Right atrium auricular region (tissue), 2 donors: ENCODE measurements around the gene CSN2. TPM values are rescaled to one million over a fixed set of nuclear protein-coding genes. Genes with fewer than 3 reads are reported as not detected.

Source experiments
- DNase-seq: peaks from one replicate; pipeline ENCODE4 v3.0.0-alpha.2; 2019; ENCODE audit warnings: low spot score
- H3K27ac ChIP-seq, 2 donors: fragments of 200-600 bp; sonication (generic); 1 replicate in 1 of 2; 2 replicates in 1 of 2; pipeline ENCODE4 v1.5.1; 2016 to 2019
- H3K27me3 ChIP-seq, 2 donors: fragments of 200-600 bp; sonication (generic); one replicate each; pipeline versions ENCODE4 v1.5.1 to v1.6.0; 2017 to 2019
- H3K36me3 ChIP-seq: fragments of 200-600 bp; sonication (generic); one replicate; pipeline ENCODE4 v1.5.1; 2016
- H3K4me1 ChIP-seq, 2 donors: fragments of 200-600 bp; sonication (generic); one replicate each; pipeline versions ENCODE4 v1.5.1 to v1.6.0; 2017 to 2019
- H3K4me3 ChIP-seq, 2 donors: fragments of 200-600 bp; sonication (generic); 1 replicate in 1 of 2; 2 replicates in 1 of 2; pipeline ENCODE4 v1.5.1; 2017 to 2019; ENCODE audit warnings: mild to moderate bottlenecking in 1 of 2, moderate library complexity in 1 of 2
- H3K9me3 ChIP-seq, 2 donors: fragments of 200-600 bp; sonication (generic); one replicate each; pipeline ENCODE4 v1.5.1; 2019
- CTCF ChIP-seq, 2 donors: fragments of 200-600 bp; sonication (generic); IDR thresholded peaks; one replicate each; pipeline ENCODE4 v1.5.1; 2019; ENCODE audit warnings: antibody characterized with exemption in 2 of 2
- total RNA-seq, 2 donors: library from RNA; depleted of rRNA; stranded (reverse); fragments of >200 nt; gene quantifications; one replicate each; pipeline ENCODE4 v1.1.0, GENCODE V29; 2016

Gene CSN2
- total RNA-seq, 2 donors from 2014 or later = not detected

GRCh38 chr4:69920874-69921273, 44.7 kb downstream of the CSN2 start:
- H3K27ac ChIP-seq = no peak overlapping the region
- no peak for DNase-seq
- no peak for TF ChIP-seq CTCF (IDR thresholded peaks at IDR 0.05)
- H3K9me3 ChIP-seq = peaks cover 0 to 3% of the 10 kb centered on the region in 2 donors
- no peaks in the 10 kb centered on the region for H3K27me3 ChIP-seq
- H3K36me3 ChIP-seq = no peaks in the 10 kb centered on the region
- no peaks in the 10 kb centered on the region for H3K4me1 ChIP-seq
- H3K4me3 ChIP-seq = no peak overlapping the region

DNA sequence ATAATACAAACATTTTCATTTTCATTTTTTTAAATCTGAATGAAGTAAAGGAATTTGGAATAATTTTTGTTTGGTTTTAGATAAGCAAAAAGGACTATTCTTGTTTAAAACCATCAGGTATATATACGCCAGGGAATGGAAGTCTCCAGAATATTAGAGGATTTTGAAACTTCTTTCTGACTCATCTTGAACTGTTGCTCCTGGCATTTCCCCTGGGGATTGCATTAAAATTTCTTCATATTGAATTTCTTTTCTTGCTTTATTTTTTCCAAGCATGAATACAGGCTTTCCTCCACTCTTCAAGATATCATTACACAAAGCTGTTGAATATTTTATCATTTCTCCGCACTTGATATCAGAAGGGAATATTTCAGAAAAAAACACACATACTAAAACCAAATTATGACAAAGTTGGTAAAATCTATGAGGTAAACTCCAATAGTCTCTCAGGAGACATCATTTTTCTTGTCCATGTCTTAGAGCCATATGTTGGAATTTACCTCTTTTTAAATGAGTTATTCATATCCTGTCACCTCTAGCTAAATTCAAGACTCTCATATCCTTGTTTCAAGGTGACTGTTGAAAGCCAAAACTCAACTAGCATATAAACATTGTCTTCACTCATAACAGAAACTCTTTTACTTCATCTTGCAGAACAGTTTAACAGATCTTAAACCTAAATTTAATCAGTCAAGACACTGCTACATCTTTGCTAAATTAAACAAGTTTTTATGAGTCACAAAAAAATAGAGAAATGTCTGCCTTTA, 55.3 kb downstream of the CSN2 start:
- no peak for TF ChIP-seq CTCF (IDR thresholded peaks at IDR 0.05)
- Histone ChIP-seq H3K36me3 (no peaks in the 10 kb centered on the region), H3K4me1 (no peaks in the 10 kb centered on the region), H3K9me3 (no peaks in the 10 kb centered on the region), H3K27ac (no peak overlapping the region), H3K4me3 (no peak overlapping the region), H3K27me3 (no peaks in the 10 kb centered on the region)
- no peak for DNase-seq

DNA sequence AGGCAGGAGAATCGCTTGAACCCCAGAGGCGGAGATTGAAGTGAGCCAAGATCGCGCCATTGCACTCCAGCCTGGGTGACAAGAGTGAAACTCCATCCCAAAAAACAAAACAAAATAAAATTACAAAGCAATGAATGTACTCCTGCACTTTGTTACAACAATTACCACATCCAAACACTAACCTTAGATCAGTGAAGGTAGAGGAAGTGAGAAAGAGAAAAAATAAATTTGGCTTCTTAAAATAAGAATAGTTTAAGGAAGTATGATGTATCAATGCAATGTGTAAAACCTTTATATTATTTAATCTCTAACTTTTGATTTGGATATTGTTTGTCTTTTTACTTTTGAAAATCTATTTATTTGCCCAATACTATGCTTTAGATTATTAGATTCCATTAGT, 56.3 kb downstream of the CSN2 start:
- DNase-seq = no peak
- no peaks in the 10 kb centered on the region for H3K4me1 ChIP-seq
- no peaks in the 10 kb centered on the region for H3K9me3 ChIP-seq
- no peaks in the 10 kb centered on the region for H3K27me3 ChIP-seq
- no peaks in the 10 kb centered on the region for H3K36me3 ChIP-seq
- no peak for TF ChIP-seq CTCF (IDR thresholded peaks at IDR 0.05)
- H3K4me3 ChIP-seq = no peak overlapping the region
- no peak overlapping the region for H3K27ac ChIP-seq

DNA sequence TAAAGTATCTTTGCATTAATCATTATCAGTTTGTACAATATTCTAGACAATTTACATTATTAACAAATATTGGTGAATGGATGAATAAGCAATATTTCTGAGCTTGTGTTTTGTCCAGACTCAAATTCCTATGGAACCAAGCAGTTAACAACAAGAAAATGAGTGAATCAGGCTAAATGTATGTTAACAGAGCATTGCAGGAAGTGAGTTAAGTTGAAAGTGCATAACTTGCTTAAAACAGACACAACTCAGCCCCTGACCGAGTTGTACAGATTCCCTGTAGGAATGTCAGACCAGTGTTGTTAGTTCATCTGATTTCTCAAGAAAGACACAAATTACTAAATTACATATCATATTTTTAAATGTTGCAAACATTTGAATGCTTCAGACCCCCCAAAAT, 58.4 kb downstream of the CSN2 start:
- Histone ChIP-seq H3K4me1 (no peaks in the 10 kb centered on the region), H3K9me3 (no peaks in the 10 kb centered on the region), H3K36me3 (no peaks in the 10 kb centered on the region), H3K27ac (no peak overlapping the region), H3K4me3 (no peak overlapping the region), H3K27me3 (no peaks in the 10 kb centered on the region)
- no peak for DNase-seq
- TF ChIP-seq CTCF (IDR thresholded peaks at IDR 0.05) = no peak

Other genes starting within 250 kb of the CSN2 start
- gene SULT1B1, start 205.1 kb downstream of the CSN2 start, total RNA-seq = 1 to 10 TPM in 1 of 2 donors, under 1 TPM in 1; 0.67 to 1.5 TPM
- gene SULT1E1, start 105.6 kb downstream of the CSN2 start, total RNA-seq = not detected
- not detected for gene CSN1S1, start 34.7 kb downstream of the CSN2 start, total RNA-seq
- gene STATH, start 30.2 kb upstream of the CSN2 start, total RNA-seq = not detected
- gene HTN3, start 62.7 kb upstream of the CSN2 start, total RNA-seq = not detected
- gene HTN1, start 84.7 kb upstream of the CSN2 start, total RNA-seq = not detected
- not detected for gene PRR27, start 188.5 kb upstream of the CSN2 start, total RNA-seq
- gene ODAM, start 230.0 kb upstream of the CSN2 start, total RNA-seq = not detected